ENCODE measurements around the gene MOCOS. TPM values are rescaled to one million over a fixed set of nuclear protein-coding genes. Genes with fewer than 3 reads are reported as not detected.

Gene MOCOS
- polyA plus RNA-seq, 1 donor (not counting 4 experiments of a cell fraction or from before 2014, with no cell fraction given), result 2.8 TPM

DNA sequence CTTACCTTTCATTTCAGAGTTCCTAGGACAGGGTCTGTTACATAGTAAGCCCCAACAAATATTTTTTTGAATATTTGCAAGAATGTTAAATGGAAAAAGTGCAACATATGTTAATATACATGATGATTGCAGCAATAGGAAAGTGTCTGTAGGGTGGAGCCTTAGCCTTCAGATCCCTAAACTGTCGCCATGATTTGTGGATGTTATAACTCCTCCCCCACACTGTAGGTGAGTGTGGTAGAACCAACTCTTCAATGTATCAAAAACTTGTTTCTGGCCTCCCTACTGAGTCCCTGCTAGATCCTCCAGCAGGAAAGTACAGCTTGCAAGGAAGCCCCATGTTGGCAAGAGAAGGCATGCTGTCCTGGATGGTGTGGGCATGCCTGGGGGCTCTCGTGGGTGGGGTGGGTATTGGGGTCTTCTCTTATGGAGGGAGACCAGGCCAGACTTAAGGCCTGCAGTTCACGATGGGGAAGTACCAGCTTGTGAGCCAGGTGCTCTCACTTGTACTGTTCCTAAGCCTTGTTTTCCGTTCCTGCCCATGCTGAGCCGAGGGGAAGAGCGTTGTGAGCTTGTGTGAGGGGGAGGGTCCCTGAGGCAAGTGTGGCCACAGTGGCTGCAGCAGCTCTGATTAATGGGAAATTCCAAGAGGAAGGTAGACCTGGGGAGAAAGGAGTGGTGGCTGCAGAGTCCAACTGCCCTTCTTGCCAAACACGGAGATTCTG lies 121.6 kb downstream of the MOCOS start:
- no peaks in the 10 kb centered on the region for H3K36me3 ChIP-seq (ENCODE audit: control insufficient read depth in 2 of 2, extremely low read depth in 1 of 2, insufficient read depth in 2 of 2, low read length in 2 of 2)
- peaks cover 38% of the 10 kb centered on the region for H3K4me1 ChIP-seq (ENCODE audit: control insufficient read depth, extremely low read depth, insufficient read depth, low read length)
- peak overlapping the region; percentile 82 for H3K27ac ChIP-seq (ENCODE audit: control insufficient read depth, insufficient read depth, low read length)
- H3K9me3 ChIP-seq (ENCODE audit: control insufficient read depth, low read depth, low read length), result no peaks in the 10 kb centered on the region
- H4K20me1 ChIP-seq (ENCODE audit: control insufficient read depth, extremely low read depth, insufficient read depth, low read length), result no peaks in the 10 kb centered on the region
- peaks cover 3% of the 10 kb centered on the region for H3K79me2 ChIP-seq (ENCODE audit: control insufficient read depth, insufficient read depth, low read length)
- no peaks in the 10 kb centered on the region for H3K9me1 ChIP-seq (ENCODE audit: control insufficient read depth, extremely low read depth, insufficient read depth, low read length)
- peak overlapping the region; percentile 70 for H3K4me2 ChIP-seq (ENCODE audit: control insufficient read depth, extremely low read depth, insufficient read depth, low read depth, low read length)
- FAIRE-seq, result no peak
- TF ChIP-seq, protein P1, sequence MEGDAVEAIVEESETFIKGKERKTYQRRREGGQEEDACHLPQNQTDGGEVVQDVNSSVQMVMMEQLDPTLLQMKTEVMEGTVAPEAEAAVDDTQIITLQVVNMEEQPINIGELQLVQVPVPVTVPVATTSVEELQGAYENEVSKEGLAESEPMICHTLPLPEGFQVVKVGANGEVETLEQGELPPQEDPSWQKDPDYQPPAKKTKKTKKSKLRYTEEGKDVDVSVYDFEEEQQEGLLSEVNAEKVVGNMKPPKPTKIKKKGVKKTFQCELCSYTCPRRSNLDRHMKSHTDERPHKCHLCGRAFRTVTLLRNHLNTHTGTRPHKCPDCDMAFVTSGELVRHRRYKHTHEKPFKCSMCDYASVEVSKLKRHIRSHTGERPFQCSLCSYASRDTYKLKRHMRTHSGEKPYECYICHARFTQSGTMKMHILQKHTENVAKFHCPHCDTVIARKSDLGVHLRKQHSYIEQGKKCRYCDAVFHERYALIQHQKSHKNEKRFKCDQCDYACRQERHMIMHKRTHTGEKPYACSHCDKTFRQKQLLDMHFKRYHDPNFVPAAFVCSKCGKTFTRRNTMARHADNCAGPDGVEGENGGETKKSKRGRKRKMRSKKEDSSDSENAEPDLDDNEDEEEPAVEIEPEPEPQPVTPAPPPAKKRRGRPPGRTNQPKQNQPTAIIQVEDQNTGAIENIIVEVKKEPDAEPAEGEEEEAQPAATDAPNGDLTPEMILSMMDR (optimal IDR thresholded peaks at IDR 0.05 in 1 of 3, IDR thresholded peaks at IDR 0.05 in 1 of 3, conservative IDR thresholded peaks at IDR 0.05 in 1 of 3; ENCODE audit: extremely low read depth in 1 of 3, insufficient read depth in 2 of 3, low read length in 3 of 3), result no peak
- no peak for TF ChIP-seq EZH2 (IDR thresholded peaks at IDR 0.05; ENCODE audit: low read length)
- H2AFZ ChIP-seq (ENCODE audit: control insufficient read depth, low read length), result peak overlapping the region; percentile 67
- peak overlapping the region; percentile 53 for H3K9ac ChIP-seq (ENCODE audit: control insufficient read depth, extremely low read depth, insufficient read depth, low read length)
- no peak for DNase-seq (ENCODE audit: low read depth, low spot score)
- H3K4me3 ChIP-seq (ENCODE audit: control insufficient read depth in 2 of 3, extremely low read depth in 1 of 3, insufficient read depth in 2 of 3, low read depth in 1 of 3, low read length in 3 of 3), result peak overlapping the region in 1 of 3 experiments; percentile 34
- no peaks in the 10 kb centered on the region for H3K27me3 ChIP-seq (ENCODE audit: control insufficient read depth, extremely low read depth, insufficient read depth, low read length)
- dilution Hi-C loops (cut with MboI; ENCODE audit: extremely low pct_ligation_motif_present, low sequenced_read_pairs), result no loop called here

DNA sequence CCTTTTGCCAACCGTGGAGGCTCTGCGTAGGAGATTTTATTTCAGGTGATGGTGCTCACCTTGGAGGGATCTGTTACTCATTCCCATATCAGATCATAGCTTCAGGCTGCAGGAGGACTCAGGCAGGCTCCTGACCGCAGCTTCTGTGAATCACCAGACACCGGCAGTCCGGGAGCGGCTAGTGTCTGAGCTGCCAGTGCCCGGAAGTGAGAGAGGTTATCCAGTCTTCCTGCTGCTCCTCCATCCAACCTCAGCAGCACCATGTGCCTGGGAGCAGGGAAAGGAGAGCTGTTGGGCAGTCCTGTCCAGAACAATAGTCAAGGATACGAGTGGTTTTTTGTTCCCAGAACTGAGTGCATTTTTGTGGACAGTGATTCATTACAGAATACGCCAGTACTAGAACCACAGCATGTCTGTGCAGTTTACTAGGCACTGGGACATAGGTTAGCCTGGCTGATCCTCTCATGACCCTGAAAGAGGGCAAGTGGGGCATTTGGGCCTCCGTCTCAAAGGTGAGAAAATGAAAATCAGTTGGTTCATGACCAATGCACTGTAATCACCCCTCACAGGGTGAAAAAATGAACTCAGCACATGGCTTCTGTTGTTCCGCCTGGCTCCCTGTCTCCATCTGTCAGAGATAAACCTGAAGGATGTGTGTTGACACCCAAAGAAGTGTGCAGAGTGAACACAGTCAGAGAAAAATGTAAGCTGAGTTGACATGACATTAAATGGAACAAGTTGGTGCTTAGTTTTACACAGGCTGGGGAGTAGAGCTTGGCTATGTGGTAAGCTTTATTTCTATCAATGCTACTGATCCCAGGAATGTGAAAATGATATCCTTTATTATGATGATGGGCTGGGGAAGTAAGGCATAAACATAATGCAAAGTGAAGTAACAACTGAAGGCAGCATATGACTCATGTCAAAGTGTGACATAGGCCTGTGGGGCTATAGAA lies 122.4 kb downstream of the MOCOS start:
- no peaks in the 10 kb centered on the region for H3K27me3 ChIP-seq (ENCODE audit: control insufficient read depth, extremely low read depth, insufficient read depth, low read length)
- H3K9ac ChIP-seq (ENCODE audit: control insufficient read depth, extremely low read depth, insufficient read depth, low read length), result peak overlapping the region; percentile 53
- peak overlapping the region; percentile 70 for H3K4me2 ChIP-seq (ENCODE audit: control insufficient read depth, extremely low read depth, insufficient read depth, low read depth, low read length)
- H2AFZ ChIP-seq (ENCODE audit: control insufficient read depth, low read length), result no peak overlapping the region
- H4K20me1 ChIP-seq (ENCODE audit: control insufficient read depth, extremely low read depth, insufficient read depth, low read length), result no peaks in the 10 kb centered on the region
- H3K4me3 ChIP-seq (ENCODE audit: control insufficient read depth in 2 of 3, extremely low read depth in 1 of 3, insufficient read depth in 2 of 3, low read depth in 1 of 3, low read length in 3 of 3), result no peak overlapping the region
- peaks cover 3% of the 10 kb centered on the region for H3K79me2 ChIP-seq (ENCODE audit: control insufficient read depth, insufficient read depth, low read length)
- no peaks in the 10 kb centered on the region for H3K36me3 ChIP-seq (ENCODE audit: control insufficient read depth in 2 of 2, extremely low read depth in 1 of 2, insufficient read depth in 2 of 2, low read length in 2 of 2)
- DNase-seq (ENCODE audit: low read depth, low spot score) (peak; percentile 91), FAIRE-seq (peak; percentile 100)
- dilution Hi-C loops (cut with MboI; ENCODE audit: extremely low pct_ligation_motif_present, low sequenced_read_pairs), result no loop called here
- H3K9me3 ChIP-seq (ENCODE audit: control insufficient read depth, low read depth, low read length), result no peaks in the 10 kb centered on the region
- H3K27ac ChIP-seq (ENCODE audit: control insufficient read depth, insufficient read depth, low read length), result peak overlapping the region; percentile 85
- no peak for TF ChIP-seq EZH2 (IDR thresholded peaks at IDR 0.05; ENCODE audit: low read length)
- TF ChIP-seq, protein P1 (optimal IDR thresholded peaks at IDR 0.05 in 1 of 3, IDR thresholded peaks at IDR 0.05 in 1 of 3, conservative IDR thresholded peaks at IDR 0.05 in 1 of 3; ENCODE audit: extremely low read depth in 1 of 3, insufficient read depth in 2 of 3, low read length in 3 of 3), result no peak
- no peaks in the 10 kb centered on the region for H3K9me1 ChIP-seq (ENCODE audit: control insufficient read depth, extremely low read depth, insufficient read depth, low read length)
- H3K4me1 ChIP-seq (ENCODE audit: control insufficient read depth, extremely low read depth, insufficient read depth, low read length), result peaks cover 44% of the 10 kb centered on the region

All from keratinocyte (primary cell).